ENCODE data around the gene GPR173.

Gene GPR173

DNA sequence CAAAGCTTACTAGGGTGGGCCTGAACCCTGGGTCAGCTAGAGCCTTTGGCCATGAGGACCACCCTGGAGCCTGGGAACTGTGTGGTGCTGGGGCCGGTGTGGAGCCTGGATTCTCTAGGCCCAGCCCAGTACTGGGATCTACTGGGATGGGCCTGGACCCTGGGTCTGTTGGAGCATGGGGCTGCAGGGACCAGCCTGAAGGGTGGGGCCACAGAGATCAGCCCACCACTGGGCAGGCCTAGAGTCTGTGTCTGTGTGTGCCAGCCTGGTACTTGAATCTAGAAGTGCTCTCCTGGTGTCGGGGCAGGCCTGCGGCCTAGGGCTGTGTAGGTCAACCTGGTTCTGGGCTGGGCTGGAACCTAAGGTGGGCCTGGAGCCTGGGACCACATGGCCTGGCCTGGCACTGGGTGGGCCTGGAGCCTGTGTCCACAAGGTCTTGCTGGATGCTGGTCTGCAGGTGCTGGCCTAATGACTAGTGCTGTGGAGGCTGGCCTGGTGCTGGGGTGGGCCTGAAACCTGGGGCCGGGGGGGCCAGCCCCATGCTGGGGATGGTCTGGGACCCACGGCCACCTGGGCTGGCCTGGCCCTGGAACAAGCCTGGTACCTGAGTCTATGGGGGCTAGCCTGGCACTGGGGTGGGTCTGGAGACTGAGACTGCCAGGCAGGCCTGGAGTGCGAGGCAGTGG is 66.4 kb downstream of the GPR173 start:
- TF ChIP-seq, protein P1, sequence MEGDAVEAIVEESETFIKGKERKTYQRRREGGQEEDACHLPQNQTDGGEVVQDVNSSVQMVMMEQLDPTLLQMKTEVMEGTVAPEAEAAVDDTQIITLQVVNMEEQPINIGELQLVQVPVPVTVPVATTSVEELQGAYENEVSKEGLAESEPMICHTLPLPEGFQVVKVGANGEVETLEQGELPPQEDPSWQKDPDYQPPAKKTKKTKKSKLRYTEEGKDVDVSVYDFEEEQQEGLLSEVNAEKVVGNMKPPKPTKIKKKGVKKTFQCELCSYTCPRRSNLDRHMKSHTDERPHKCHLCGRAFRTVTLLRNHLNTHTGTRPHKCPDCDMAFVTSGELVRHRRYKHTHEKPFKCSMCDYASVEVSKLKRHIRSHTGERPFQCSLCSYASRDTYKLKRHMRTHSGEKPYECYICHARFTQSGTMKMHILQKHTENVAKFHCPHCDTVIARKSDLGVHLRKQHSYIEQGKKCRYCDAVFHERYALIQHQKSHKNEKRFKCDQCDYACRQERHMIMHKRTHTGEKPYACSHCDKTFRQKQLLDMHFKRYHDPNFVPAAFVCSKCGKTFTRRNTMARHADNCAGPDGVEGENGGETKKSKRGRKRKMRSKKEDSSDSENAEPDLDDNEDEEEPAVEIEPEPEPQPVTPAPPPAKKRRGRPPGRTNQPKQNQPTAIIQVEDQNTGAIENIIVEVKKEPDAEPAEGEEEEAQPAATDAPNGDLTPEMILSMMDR (IDR thresholded peaks at IDR 0.05): no peak
- H3K9me3 ChIP-seq: no peaks in the 10 kb centered on the region
- H3K27ac ChIP-seq: no peak overlapping the region

GRCh38 chrX:53115550-53115874 is 66.9 kb downstream of the GPR173 start:
- no peaks in the 10 kb centered on the region for H3K36me3 ChIP-seq
- no peaks in the 10 kb centered on the region for H3K9me3 ChIP-seq
- H3K27ac ChIP-seq: no peak overlapping the region
- H3K27me3 ChIP-seq: no peaks in the 10 kb centered on the region
- TF ChIP-seq, protein P1 (IDR thresholded peaks at IDR 0.05): no peak
- no peak overlapping the region for H3K4me3 ChIP-seq (ENCODE audit: low read depth in 1 of 2, low read length in 1 of 2)
- no peaks in the 10 kb centered on the region for H3K4me1 ChIP-seq (ENCODE audit: control insufficient read depth in 1 of 2, insufficient read depth in 1 of 2, low read depth in 1 of 2, low read length in 1 of 2)

More for the DNA sequence above, 66.4 kb downstream of the GPR173 start:
- no peaks in the 10 kb centered on the region for H3K36me3 ChIP-seq
- H3K4me1 ChIP-seq (ENCODE audit: control insufficient read depth in 1 of 2, insufficient read depth in 1 of 2, low read depth in 1 of 2, low read length in 1 of 2): no peaks in the 10 kb centered on the region
- H3K27me3 ChIP-seq: no peaks in the 10 kb centered on the region
- H3K4me3 ChIP-seq (ENCODE audit: low read depth in 1 of 2, low read length in 1 of 2): no peak overlapping the region

GRCh38 chrX:53116101-53116500 is 67.5 kb downstream of the GPR173 start:
- Histone ChIP-seq H3K4me1 (ENCODE audit: control insufficient read depth in 1 of 2, insufficient read depth in 1 of 2, low read depth in 1 of 2, low read length in 1 of 2) (no peaks in the 10 kb centered on the region), H3K4me3 (ENCODE audit: low read depth in 1 of 2, low read length in 1 of 2) (no peak overlapping the region), H3K9me3 (no peaks in the 10 kb centered on the region), H3K27ac (no peak overlapping the region), H3K27me3 (no peaks in the 10 kb centered on the region), H3K36me3 (no peaks in the 10 kb centered on the region)
- TF ChIP-seq, protein P1 (IDR thresholded peaks at IDR 0.05): no peak

DNA sequence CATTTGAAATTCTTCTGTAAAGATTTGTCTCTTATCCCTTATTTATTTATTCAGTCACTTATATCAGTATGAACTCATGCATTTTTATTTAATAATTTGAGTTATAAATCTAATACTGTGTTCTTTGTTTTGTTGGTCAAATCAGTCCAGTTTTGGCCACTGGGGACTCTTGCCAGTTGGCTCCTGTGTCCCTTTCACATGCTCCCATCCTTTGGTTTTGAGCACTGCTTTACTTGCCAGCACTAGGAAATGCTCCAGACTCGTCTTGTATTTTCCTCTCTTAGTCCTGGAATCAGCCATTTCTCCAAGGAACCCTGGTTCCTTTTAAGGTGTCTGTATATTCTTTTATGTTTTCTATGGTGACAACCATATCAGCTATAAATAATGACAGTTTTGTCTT is 73.4 kb downstream of the GPR173 start:
- no peaks in the 10 kb centered on the region for H3K4me1 ChIP-seq (ENCODE audit: control insufficient read depth in 1 of 2, insufficient read depth in 1 of 2, low read depth in 1 of 2, low read length in 1 of 2)
- no peaks in the 10 kb centered on the region for H3K36me3 ChIP-seq
- no peaks in the 10 kb centered on the region for H3K9me3 ChIP-seq
- no peak overlapping the region for H3K4me3 ChIP-seq (ENCODE audit: low read depth in 1 of 2, low read length in 1 of 2)
- TF ChIP-seq, protein P1 (IDR thresholded peaks at IDR 0.05): no peak
- no peak overlapping the region for H3K27ac ChIP-seq
- no peaks in the 10 kb centered on the region for H3K27me3 ChIP-seq

- H3K9me3 ChIP-seq: no peaks in the 10 kb centered on the region
- no peaks in the 10 kb centered on the region for H3K4me1 ChIP-seq (ENCODE audit: control insufficient read depth in 1 of 2, insufficient read depth in 1 of 2, low read depth in 1 of 2, low read length in 1 of 2)
- no peak overlapping the region for H3K27ac ChIP-seq
- H3K36me3 ChIP-seq: no peaks in the 10 kb centered on the region
- no peaks in the 10 kb centered on the region for H3K27me3 ChIP-seq
- TF ChIP-seq, protein P1 (IDR thresholded peaks at IDR 0.05): no peak
- no peak overlapping the region for H3K4me3 ChIP-seq (ENCODE audit: low read depth in 1 of 2, low read length in 1 of 2)
These were observed 76.9 kb downstream of the GPR173 start for GRCh38 chrX:53125506-53125905.

Measured in neutrophil (primary cell).